HepG2 (cell line): Measurements from ENCODE around the gene KAT6B. TPM values are rescaled to one million over a fixed set of nuclear protein-coding genes. Genes with fewer than 3 reads are reported as not detected.

Experiments
- AFF4 ChIP-seq: sonication (generic); formaldehyde crosslinking; IDR thresholded peaks from 2 replicates; pipeline ENCODE4 v1.4.0; 2020; ENCODE audit warnings: missing genetic modification reagents
- BCLAF1 ChIP-seq: fragments of 450-650 bp; IDR thresholded peaks from 2 replicates; pipeline ENCODE4 v1.6.1; 2017; ENCODE audit warnings: mild to moderate bottlenecking
- BORCS8-MEF2B ChIP-seq: sonication (generic); formaldehyde crosslinking; IDR thresholded peaks from 2 replicates; pipeline ENCODE4 v1.8.0; 2022; ENCODE audit warnings: mild to moderate bottlenecking, missing genetic modification reagents
- DR1 ChIP-seq: sonication (generic); formaldehyde crosslinking; IDR thresholded peaks from 2 replicates; pipeline ENCODE4 v1.8.0; 2021; ENCODE audit warnings: mild to moderate bottlenecking, missing genetic modification reagents, inconsistent platforms
- FIP1L1 ChIP-seq: fragments of 200-400 bp; formaldehyde crosslinking; IDR thresholded peaks from 2 replicates; pipeline ENCODE4 v1.6.1; 2018; ENCODE audit warnings: low read depth, mild to moderate bottlenecking, low read length, moderate library complexity, borderline replicate concordance; ENCODE audit not compliant: insufficient read depth
- FOXK2 ChIP-seq: fragments of 450-650 bp; IDR thresholded peaks from 2 replicates; pipeline ENCODE4 v1.6.1; 2016
- HOMEZ ChIP-seq: IDR thresholded peaks from 2 replicates; pipeline ENCODE4 v1.6.1; 2016; ENCODE audit warnings: low read depth
- KLF11 ChIP-seq: IDR thresholded peaks from 2 replicates; pipeline ENCODE4 v1.6.1; 2016; ENCODE audit warnings: missing compliant biosample characterization
- MAFF ChIP-seq: IDR thresholded peaks from 2 replicates; pipeline ENCODE4 v1.6.1; 2011; ENCODE audit warnings: low read depth, low read length, improper control_type of control experiment
- NFE2L2 ChIP-seq: fragments of 150-350 bp; IDR thresholded peaks from 2 replicates; pipeline ENCODE4 v1.6.1; 2014; ENCODE audit warnings: low read length
- NRL ChIP-seq: sonication (generic); formaldehyde crosslinking; IDR thresholded peaks from 2 replicates; pipeline ENCODE4 v1.5.0; 2020; ENCODE audit warnings: missing genetic modification reagents, mild to moderate bottlenecking, moderate library complexity, borderline replicate concordance
- RAD51 ChIP-seq: fragments of 450-650 bp; IDR thresholded peaks from 2 replicates; pipeline ENCODE4 v1.6.1; 2016; ENCODE audit warnings: borderline replicate concordance
- RFXAP ChIP-seq: sonication (generic); formaldehyde crosslinking; IDR thresholded peaks from 2 replicates; pipeline ENCODE4 v1.4.0; 2020; ENCODE audit warnings: missing genetic modification reagents, borderline replicate concordance
- SAFB2 ChIP-seq: sonication (generic); formaldehyde crosslinking; IDR thresholded peaks from 2 replicates; pipeline ENCODE4 v1.5.1; 2020; ENCODE audit warnings: missing genetic modification reagents, low read depth, mild to moderate bottlenecking, borderline replicate concordance
- SAP130 ChIP-seq: IDR thresholded peaks from 2 replicates; pipeline ENCODE4 v1.6.1; 2016; ENCODE audit warnings: low read depth
- TAF15 ChIP-seq: fragments of 200-400 bp; formaldehyde crosslinking; IDR thresholded peaks from one replicate; pipeline ENCODE4 v1.6.1; 2018; ENCODE audit warnings: mild to moderate bottlenecking, low read depth, low read length; ENCODE audit not compliant: poor library complexity, severe bottlenecking
- ZKSCAN8 ChIP-seq: IDR thresholded peaks from 2 replicates; pipeline ENCODE4 v1.6.1; 2016; ENCODE audit warnings: borderline replicate concordance, missing genetic modification reagents, missing compliant biosample characterization
- ZNF205 ChIP-seq: IDR thresholded peaks from 2 replicates; pipeline ENCODE4 v1.6.1; 2018; ENCODE audit warnings: missing biosample characterization, missing genetic modification reagents
- ZNF280B ChIP-seq: sonication (generic); formaldehyde crosslinking; IDR thresholded peaks from 2 replicates; pipeline ENCODE4 v1.5.0; 2020; ENCODE audit warnings: missing genetic modification reagents, mild to moderate bottlenecking, borderline replicate concordance
- ZNF510 ChIP-seq: sonication (generic); formaldehyde crosslinking; IDR thresholded peaks from 2 replicates; pipeline ENCODE4 v1.4.0; 2020; ENCODE audit warnings: low read depth, mild to moderate bottlenecking, missing genetic modification reagents
- polyA plus RNA-seq, 8 experiments: library from polyadenylated mRNA; depleted of rRNA in 3 of 8; stranded (reverse) in 7 of 8; unstranded in 1 of 8; fragments of >200 nt; fragmentation: Illumina TruSeq in 4 of 8; extraction: Trizol in 4 of 8; gene quantifications; 2 replicates each; pipeline versions ENCODE4 v1.2.1 to v1.2.3, GENCODE V29; 2011 to 2016; ENCODE audit warnings: low read depth in 4 of 8, missing spikeins in 1 of 8, mixed read lengths in 1 of 8; ENCODE audit not compliant: insufficient read depth in 1 of 8
- total RNA-seq, 5 experiments: library from RNA; depleted of rRNA; stranded (reverse); fragments of >200 nt; fragmentation: Illumina TruSeq; extraction: Trizol; gene quantifications; 2 replicates each; pipeline ENCODE4 v1.2.3, GENCODE V29; 2016; ENCODE audit warnings: low read depth in 1 of 5

The KAT6B gene
- total and polyA plus RNA-seq, 2 of the 13 experiments (the other 11 are each of a cell fraction or from before 2014, with no cell fraction given), result 3.0 to 9.5 TPM

GRCh38 chr10:74825371-74826141, 844 bp upstream of the KAT6B start (continued):
- no peak for TF ChIP-seq NFE2L2
- 0 out of 2 replicates have a peak, but pooled peaks have one; percentile 12 for TF ChIP-seq ZKSCAN8 (CRISPR knock-in tag)
- TF ChIP-seq HOMEZ (CRISPR knock-in tag), result no peak; the same call in 1 of the 2 replicates
- TF ChIP-seq RAD51, result no peak
- TF ChIP-seq ZNF510 (CRISPR knock-in tag), result no peak
- no peak for TF ChIP-seq DR1 (CRISPR knock-in tag)
- no peak for TF ChIP-seq RFXAP
- no peak for TF ChIP-seq ZNF280B (CRISPR knock-in tag)
- 0 out of 2 replicates have a peak, but pooled peaks have one; percentile 44 for TF ChIP-seq ZNF205 (CRISPR knock-in tag)
- 0 out of 2 replicates have a peak, but pooled peaks have one; percentile 21 for TF ChIP-seq BORCS8-MEF2B (CRISPR knock-in tag)
- no peak for TF ChIP-seq MAFF
- peak; percentile 21 for TF ChIP-seq TAF15
- TF ChIP-seq SAP130 (CRISPR knock-in tag), result no peak; the same call in 1 of the 2 replicates
- no peak for TF ChIP-seq FIP1L1
- TF ChIP-seq SAFB2 (CRISPR knock-in tag), result 0 out of 2 replicates have a peak, but pooled peaks have one; percentile 33
- no peak for TF ChIP-seq AFF4
- TF ChIP-seq KLF11, result no peak
- no peak for TF ChIP-seq FOXK2
- TF ChIP-seq NRL (CRISPR knock-in tag), result no peak
- TF ChIP-seq BCLAF1, result no peak
